Gastrocnemius medialis (tissue), 4 donors: ENCODE data around the gene JAG2.

ENCODE experiments used
- POLR2A ChIP-seq, 2 donors: fragments of 450-650 bp; IDR thresholded peaks; one replicate each; pipeline ENCODE4 v1.6.1; 2017; ENCODE audit warnings: antibody characterized with exemption in 2 of 2, mild to moderate bottlenecking in 2 of 2, moderate library complexity in 2 of 2
- TF ChIP-seq, protein P1 (sequence below), 5 experiments: fragments of 450-650 bp in 3 of 5; fragments of 200-600 bp in 2 of 5; sonication (generic) in 2 of 5; IDR thresholded peaks in 4 of 5; conservative IDR thresholded peaks in 1 of 5; 1 replicate in 4 of 5; 2 replicates in 1 of 5; pipeline ENCODE4 v1.5.1; 2016 to 2019; ENCODE audit warnings: antibody characterized with exemption in 5 of 5, mild to moderate bottlenecking in 3 of 5, moderate library complexity in 3 of 5

DNA sequence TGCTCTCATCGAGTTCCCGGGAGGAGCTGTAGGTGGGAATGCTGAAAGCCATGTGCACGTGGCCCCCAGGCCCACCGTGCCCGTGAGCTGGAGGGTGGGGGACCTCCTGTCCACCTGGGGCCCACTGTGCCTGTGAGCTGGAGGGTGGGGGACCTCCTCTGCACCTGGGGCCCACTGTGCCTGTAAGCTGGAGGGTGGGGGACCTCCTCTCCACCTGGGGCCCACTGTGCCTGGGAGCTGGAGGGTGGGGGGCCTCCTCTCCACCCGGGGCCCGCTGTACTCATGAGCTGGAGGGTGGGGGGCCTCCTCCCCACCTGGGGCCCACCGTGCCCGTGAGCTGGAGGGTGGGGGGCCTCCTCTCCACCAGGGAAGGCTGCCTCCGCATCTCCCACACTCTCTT lies 26.5 kb upstream of the JAG2 start:
- TF ChIP-seq, protein P1, sequence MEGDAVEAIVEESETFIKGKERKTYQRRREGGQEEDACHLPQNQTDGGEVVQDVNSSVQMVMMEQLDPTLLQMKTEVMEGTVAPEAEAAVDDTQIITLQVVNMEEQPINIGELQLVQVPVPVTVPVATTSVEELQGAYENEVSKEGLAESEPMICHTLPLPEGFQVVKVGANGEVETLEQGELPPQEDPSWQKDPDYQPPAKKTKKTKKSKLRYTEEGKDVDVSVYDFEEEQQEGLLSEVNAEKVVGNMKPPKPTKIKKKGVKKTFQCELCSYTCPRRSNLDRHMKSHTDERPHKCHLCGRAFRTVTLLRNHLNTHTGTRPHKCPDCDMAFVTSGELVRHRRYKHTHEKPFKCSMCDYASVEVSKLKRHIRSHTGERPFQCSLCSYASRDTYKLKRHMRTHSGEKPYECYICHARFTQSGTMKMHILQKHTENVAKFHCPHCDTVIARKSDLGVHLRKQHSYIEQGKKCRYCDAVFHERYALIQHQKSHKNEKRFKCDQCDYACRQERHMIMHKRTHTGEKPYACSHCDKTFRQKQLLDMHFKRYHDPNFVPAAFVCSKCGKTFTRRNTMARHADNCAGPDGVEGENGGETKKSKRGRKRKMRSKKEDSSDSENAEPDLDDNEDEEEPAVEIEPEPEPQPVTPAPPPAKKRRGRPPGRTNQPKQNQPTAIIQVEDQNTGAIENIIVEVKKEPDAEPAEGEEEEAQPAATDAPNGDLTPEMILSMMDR (IDR thresholded peaks at IDR 0.05 in 4 of 5, conservative IDR thresholded peaks at IDR 0.05 in 1 of 5) = no peak
- TF ChIP-seq POLR2A (IDR thresholded peaks at IDR 0.05) = no peak
